GM21360 (cell line): ENCODE data around the gene THRB.

Source experiments
- ATAC-seq: cut with Tn5 transposase; IDR thresholded peaks from one replicate; pipeline ENCODE4 v1.9.1; 2021; ENCODE audit warnings: mild to moderate bottlenecking, moderate library complexity; ENCODE audit not compliant: unreplicated experiment

THRB gene

DNA sequence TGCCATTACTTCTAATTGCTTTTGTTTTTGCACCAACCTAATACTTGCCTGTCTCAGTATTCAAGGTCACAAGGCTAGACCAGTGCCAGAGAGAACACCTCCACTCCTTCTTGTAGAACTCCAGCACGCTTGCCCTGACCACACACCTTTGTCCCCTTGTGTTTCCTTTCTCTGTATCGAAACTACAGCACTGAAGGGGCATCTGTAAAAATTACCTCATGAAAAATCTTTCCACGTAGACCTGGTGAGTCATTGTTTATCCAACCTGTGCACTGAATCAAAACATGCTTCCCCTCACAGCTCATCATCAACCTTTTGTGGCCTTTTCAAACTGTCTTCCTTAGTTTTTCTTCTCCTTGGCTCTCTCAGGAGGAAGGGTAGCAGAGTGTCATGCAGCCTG lies 259.5 kb downstream of the THRB start:
- no peak for ATAC-seq

DNA sequence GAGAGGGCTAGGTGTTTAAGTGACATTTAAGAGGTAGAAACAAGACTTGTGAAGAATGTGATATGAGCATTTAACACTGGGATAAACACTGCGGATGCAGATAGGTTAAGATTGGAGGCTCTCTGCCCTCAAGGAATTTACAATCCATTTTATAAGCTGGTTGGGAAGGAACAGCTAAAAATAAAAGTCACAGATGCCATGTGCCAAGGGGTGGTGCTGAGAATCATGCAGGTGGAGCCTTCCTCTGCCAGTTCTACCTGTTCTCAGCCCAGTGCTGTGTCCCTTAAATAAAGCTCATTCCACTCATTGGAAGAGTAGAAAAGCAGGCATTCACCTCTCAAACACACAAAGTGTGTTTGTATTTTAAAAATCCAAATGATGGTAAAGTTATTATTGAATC lies 261.9 kb downstream of the THRB start:
- no peak for ATAC-seq

DNA sequence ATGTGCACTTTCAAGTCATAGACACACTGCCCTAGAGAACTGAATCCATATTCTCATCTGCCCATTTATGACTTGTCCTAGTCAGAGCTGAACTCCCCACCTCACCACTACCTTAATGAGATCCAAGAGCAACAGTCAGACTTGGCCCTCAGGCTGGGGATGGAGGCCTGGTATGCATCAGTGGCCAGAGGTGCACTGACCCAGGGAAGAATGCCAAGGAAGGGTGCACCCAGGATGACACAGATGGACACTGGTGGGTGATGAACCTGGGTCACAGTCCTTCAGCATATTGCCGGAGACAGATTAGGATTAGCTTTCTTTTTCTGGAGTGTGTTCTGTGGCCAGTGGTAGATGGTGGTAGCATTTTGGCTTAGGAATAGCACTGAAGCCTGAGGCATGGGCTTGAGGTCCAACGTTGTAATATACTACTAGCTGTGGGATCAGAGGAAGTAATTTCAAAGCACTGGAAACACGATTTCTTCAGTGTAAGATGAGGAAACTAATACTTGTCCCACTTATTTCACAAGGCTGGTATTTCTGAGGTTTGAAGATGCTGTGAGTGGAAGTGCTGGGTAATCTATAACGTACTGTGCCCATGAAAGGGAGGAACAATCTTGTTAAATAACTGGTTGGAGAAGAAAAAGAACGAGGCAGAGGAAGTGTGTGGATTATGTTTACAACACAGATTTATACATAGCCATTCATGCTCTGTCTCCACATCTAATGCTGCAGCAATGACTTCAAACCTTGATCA lies 265.0 kb downstream of the THRB start:
- no peak for ATAC-seq

DNA sequence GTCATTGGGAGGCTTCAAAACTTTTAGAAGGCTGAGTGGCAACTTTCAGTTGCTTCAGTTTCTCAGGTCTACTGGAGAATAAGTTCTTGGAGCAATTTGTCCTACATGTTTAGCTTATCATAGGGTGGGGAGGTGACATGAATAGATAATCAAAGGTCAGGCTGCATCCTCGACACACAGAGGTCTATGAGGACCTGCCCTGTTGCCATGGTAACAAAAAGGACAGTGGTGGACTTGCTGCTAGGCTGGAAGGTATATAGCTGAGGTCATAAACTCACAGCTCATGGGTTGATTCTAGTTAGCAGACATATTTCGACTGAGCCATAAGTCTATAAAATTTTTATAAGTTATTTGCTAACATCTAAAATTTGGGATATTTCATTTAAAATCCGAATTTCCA lies 267.0 kb downstream of the THRB start:
- ATAC-seq = no peak

DNA sequence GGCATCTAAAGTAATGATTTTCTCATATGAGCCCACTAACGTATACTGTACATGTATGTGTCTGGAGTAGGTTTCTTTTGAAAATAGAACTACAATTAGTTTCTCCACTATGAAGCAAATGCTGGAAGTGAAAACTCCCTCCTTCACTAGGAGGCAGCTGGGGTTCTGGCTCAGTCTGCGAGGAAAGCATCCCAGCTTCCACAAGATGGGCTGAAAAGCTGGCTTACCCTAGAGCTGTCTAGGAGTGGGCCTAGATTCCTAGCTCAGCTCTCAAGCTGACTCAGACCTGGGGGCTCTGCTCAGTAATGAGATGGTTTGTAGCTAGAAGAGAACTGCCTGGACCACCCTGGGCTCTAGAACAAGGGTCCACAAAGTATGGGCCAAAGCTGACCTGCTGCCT lies 268.3 kb downstream of the THRB start:
- ATAC-seq = no peak

DNA sequence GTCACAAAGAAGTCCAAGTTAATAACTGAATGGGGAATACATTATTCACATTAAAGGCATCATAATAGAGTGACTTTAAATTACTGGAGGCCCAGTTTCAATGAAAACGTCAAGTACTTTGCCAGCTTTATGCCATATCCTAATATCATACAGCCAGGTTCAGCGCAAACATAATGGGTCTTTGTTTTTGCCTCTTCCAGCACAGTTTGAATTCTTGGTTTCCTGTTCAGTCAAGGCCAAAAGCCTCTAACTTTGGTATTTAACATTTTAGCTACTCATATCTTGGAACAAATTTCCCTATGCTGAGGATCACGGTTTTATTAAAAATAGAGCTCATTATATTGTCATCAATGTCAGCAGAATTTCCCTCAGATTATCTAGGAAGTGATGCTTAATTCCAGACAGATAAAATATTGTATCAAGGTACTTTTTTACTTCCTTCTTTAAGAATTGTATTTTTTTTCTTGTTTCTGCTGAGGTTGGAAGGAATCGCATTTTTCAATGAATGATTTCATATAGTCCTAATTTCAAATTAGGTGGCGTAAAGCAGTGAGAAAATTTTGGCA lies 269.2 kb downstream of the THRB start:
- ATAC-seq = no peak

DNA sequence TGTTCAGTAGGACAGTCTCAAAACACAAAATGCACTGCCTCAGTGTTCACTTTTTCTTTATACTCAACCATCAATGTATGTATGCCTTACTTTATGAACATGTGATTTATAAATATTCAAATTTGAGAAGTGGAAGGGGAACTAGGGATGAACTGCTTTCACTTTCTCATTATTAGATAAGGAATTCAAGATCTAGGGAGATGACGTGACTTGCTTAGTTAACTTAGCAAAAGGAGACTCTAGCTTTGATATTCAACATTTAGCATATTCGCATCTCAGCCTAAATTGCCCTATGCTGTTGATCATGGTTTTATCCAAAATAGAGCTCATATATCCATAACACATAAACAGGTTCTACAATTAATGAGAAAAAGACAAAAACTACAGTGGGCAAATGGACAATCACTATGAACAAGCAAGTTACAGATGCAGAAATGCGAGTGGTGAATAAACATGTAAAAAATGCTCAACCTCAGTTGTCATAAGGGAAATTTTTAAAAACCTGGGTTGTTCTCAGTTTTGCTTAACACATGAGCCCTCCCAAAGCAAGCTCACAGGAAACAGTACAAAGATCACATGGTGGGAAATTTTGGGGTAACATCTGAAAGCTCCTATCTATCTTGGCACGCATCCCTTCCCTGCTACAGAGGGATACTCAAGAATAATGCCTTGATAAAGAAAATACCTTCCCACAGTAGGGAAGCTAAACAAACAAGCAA lies 269.8 kb downstream of the THRB start:
- ATAC-seq = no peak

DNA sequence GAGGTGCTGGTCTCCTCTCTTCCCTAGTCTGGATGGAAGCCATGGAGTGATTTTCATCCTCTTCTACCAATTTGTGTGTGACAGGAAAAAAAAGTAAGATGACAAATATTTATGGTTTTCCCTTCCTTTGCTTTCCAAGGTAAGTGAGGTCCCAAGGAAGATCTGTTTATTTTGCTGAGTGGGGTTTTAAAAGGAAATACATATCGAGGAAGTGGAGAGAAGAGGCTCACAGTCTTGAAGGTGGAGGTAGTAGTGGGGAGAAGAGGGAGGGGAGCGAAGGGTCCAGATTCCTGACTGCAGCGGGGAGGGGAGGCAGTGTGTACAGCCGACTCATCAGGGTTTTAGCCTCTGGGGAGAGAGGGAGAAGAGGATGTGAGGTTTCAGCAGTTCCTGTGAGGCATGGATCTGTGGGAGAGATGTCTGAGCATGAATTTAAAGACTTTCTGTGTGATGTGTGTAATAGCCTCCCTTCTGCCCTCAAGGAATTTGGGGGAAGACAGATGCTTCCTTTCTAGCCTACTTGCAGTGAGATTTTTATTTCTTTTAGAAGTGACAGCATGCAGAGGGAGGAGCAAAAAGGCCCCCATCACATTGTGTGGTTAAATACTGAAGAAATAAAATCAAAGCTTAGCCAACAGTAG lies 272.4 kb downstream of the THRB start:
- no peak for ATAC-seq

DNA sequence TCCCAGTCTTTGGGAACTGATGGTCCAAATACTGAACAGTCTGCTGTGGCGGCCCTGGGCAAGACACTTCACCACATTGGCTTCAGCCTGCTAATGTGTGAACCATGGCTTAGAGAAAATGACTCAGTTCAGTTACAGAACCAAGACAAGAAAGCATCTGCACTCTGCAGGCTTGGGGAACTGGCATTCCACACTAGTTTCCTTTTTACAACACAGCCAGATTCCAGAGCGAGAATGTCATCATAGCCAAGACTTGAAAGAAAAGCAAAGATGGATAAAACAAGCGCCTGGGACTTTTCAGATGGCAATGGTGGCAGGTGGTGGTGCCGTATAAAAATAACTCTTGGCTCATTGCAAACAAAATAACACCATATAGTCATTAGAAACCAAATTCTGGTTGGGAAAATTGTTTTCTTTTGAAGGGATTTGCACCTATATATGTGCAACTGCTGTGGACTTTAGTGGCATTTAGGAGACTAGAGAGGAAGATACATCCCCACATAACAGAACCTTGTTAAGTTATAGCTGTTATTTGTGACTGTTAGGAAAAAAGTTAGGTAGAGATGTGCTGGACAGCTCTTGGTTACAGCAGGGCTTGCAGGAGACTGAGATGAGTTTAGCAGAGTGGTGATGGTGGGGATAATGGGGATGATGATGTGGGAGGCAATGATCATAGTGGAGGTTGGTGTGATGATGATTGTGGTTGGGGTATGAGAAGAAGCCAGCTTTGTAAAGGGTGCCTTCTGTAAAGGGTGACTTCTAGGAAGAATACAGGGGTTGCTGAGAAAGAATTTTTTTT lies 273.6 kb downstream of the THRB start:
- no peak for ATAC-seq

DNA sequence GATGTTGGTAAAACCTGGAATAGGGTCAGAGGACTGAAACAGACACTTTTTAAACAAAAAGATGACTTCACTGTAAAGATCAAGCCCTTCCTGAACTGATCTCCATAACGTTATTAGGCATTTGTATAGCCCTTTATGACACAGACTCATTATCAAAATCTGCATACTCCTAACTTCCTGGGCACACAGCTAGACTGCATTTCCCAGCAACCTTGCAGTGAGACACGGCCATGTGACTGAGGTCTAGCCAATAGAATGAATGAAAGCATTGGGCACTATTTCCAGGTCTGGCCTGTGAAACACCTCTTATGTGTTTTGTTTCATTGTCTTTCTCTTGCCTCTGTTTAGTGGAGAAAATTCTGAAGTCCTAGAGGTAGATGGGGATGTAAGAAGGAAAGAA lies 279.1 kb downstream of the THRB start:
- no peak for ATAC-seq

DNA sequence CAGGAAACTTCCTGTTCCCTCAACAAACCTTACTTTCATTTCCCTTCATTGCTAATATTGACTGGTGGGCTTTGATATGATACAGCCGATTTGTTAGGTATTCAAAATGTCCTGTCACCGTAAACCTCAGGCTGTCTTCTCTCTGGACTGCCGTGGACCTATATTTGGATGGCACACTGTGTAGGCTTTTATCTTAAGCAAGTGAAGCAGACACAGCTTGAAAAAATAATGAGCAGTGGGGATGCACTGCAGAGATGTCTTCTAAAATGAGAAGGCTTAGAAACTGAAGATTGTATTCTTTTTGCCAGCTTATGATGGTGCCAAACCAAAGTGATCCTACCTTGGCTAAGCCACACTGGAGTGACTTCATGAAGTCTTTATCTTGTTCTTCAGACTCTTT lies 283.3 kb downstream of the THRB start:
- no peak for ATAC-seq

DNA sequence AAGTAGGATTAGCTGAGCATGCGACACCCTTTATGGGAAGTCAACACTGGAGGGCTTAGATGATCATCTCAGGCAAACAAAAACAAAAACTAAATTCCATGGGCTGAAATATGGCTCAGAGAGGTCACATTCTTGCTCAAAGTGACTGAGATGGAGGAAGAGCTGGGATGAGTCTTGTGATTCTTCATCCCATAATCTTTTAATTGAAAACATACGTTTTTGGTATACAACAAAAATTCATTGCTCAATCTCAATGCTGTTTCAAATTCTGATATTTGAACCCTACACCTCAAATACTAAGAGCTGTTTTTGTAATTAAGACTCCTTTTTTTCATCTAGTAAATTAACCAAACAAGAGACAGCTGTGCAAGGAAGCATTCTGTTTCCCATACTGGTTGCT lies 292.6 kb downstream of the THRB start:
- ATAC-seq = no peak

DNA sequence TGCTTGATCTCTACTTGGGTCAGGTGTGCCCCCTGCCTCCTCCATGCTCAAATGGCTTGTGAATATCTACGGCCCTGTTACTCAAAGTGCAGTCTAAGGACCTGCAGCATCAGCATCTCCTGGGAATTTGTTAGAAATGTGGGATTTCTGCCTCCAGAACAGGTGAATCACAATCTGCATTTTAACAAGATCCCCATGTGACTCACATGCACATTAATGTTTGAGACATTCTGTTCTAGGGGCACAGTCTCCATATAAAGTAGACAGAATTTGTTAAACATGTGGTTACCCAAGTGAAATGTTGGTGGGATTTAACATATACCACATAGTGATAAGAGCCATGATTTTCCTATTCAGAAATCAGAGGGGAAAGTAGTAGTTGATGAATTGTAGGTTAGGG lies 293.3 kb downstream of the THRB start:
- ATAC-seq = no peak

DNA sequence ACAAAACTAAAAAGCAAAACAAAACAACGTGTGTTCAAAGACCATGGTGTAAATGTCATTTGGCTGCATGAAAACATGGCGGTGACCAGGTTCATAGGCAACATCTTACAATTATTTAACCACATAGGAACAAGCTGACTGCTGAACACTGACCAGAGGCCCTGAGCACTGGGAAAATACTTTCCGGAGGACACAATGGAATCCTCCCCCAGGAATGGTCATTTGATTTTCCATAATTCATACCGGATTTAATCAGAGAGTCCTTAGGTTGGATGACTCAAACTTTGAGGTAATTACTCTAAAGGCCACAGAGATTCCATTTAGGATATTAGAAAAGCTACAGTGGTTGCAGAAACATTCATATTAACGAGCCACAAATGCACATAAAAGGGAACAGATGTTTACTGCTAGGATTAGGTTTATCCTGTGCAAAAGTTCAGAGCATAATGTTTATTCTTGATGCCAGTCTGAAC lies 294.8 kb downstream of the THRB start:
- ATAC-seq = no peak

DNA sequence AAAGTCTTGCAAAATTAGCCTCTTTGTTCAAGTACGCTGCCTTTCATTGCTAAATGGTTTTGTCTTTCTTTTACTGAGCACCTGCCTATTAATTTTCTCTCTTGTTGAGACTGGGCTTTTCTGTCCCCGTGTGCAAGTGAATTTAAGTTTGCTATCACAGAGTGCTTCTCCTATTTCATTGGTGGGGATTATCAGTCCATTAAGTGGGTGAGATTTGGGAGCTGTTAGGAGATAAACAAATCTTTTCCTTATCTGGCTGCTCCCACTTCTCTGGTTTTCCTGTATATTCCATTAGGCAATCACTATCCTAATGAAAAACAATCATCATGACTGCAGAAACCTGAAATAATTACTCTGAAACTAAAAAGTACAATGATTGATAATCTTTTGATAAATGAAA lies 295.4 kb downstream of the THRB start:
- ATAC-seq = no peak

DNA sequence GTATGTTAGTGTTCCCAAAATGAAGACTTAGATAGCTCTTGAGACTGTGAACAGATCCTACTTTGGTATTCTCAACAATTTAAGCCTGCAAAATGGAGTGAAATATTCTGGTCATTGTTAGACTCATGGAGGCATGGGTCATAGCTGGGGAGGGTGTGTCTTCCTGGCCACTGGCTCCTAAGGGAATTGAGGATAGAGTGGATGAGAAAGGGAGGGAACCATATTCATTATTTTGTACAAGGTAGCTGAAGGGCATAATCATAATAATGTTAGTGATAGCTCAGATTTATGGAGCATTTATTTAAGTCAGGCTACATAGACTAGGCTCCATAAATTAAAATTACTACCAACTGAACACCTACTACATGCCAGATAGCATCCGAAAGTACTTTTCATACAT lies 295.9 kb downstream of the THRB start:
- no peak for ATAC-seq

DNA sequence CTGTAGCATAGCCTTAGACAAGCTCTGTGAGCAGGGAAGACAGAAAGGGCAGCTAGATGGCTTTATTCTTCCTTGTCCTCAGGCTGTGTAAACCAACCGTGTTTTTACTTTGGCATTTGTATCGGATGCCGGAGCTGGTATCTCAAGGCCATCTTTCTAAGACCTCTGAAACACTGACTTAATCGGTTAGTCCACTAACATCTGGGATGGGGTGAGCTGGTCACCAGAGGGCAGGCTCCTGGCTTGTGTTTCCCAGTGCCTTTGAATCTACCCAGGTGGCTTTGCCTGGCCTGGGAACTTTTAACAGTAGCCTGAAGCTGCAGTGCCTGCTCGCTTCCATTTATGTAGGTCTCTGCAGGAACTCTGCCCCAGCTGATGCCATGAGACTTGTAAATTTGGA lies 296.8 kb downstream of the THRB start:
- ATAC-seq = no peak

DNA sequence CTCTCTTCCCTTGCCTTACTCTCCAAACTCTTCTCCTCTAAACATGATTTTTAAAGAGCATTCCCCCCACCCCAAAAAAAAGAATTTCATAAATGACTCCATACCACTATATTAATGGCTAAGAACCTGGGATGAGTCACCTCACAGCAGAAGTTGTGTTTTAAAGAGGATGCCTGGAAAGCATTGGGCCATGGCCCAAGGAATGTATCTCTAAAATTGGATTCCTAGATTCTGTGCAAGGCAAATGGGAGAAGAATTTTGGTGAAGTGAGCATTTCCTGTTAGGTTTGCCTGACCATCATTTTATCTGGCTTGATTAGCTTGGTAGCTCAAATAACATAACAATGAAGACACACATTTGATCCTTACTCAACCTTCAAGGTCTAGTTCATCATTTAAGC lies 298.1 kb downstream of the THRB start:
- no peak for ATAC-seq

DNA sequence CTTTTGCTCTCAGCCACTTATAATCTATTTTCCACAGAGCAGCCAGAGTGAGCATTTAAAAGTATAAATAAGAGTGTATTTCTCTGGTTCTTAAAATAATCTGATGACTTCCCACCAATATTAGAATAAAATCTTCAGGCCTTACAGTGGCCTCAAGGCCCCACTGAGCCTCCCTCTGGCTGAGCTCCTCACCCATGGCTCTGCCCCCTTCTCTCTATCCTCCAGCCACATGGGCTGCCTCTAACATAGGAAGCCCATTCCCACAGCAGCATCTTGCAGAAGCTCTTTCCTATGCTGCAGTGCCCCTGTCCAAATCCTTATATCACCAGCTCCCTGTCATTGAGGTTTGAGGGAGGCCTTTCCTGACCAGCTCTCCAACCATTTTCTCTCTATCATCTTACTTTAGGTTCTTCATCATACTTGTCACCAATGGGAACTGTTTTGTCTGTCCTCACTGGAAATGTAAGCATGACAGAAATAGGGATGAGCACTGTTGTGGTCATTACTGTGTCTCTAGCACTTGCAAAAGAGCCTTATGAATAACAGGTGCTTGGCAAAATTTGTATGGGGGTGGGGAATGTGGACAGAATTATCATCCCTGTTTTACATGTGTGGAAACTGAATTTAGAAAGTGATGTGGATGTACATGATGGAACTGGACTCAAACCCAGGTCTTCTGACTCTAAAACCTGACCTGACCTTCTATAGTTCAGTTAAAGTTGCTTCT lies 299.0 kb downstream of the THRB start:
- no peak for ATAC-seq

DNA sequence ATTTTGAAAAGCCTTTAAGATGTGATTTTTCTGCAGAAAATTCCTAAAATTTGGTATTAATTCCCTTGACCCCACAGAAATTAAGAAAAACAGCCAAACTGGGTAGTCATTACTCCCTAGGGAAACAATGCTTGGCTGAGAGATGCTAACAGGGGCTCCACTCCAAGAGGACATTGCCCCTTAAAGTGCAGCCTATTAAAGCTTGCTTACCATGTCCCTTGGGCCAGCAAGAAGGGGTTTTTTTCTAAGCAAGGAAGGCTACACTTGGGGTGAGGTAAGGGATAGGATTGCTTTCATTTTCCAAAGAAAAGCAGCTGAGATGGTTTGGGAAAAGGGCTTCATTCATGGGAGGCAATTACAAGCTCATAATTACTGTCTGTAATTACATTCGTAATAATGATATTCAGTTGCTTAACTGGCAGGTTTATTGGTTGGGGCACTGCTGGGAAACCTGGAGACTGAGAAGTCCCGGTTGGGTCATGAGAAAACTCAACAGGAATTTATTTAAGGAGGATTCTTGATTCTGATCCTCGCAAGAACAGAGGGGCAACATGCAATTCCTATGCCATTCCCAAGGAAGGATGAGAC lies 302.1 kb downstream of the THRB start:
- ATAC-seq = no peak
